GM23338 (cell line): Measurements from ENCODE around the gene ZMYM4.

Experiments used
- CTCF ChIP-seq, 2 experiments: fragments of 200-600 bp in 1 of 2; sonication (generic) in 1 of 2; conservative IDR thresholded peaks; 2 replicates each; pipeline versions ENCODE4 v1.5.1 to v1.6.1; 2016 to 2017; ENCODE audit warnings: antibody characterized with exemption in 2 of 2, low read depth in 2 of 2, mild to moderate bottlenecking in 2 of 2, moderate library complexity in 1 of 2
- POLR2AphosphoS5 ChIP-seq: IDR thresholded peaks from 2 replicates; pipeline ENCODE4 v1.6.1; 2016; ENCODE audit warnings: antibody characterized with exemption, low read depth
- REST ChIP-seq: IDR thresholded peaks from one replicate; pipeline ENCODE4 v1.6.1; 2018; ENCODE audit warnings: antibody characterized with exemption; ENCODE audit not compliant: unreplicated experiment
- ZNF114 ChIP-seq: fragments of 250-450 bp; sonication (Bioruptor Pico); IDR thresholded peaks from 2 replicates; pipeline ENCODE4 v1.5.0; 2020; ENCODE audit warnings: mild to moderate bottlenecking, moderate library complexity
- ZNF331 ChIP-seq: fragments of 250-450 bp; sonication (Bioruptor Pico); IDR thresholded peaks from 2 replicates; pipeline ENCODE4 v1.5.0; 2020; ENCODE audit warnings: low read depth, mild to moderate bottlenecking, moderate library complexity

- TF ChIP-seq CTCF (conservative IDR thresholded peaks at IDR 0.05; ENCODE audit: low read depth in 2 of 2) = no peak
- TF ChIP-seq ZNF331 = no peak
- no peak for TF ChIP-seq REST
- TF ChIP-seq POLR2AphosphoS5 = no peak
- TF ChIP-seq ZNF114 (CRISPR knock-in tag) = no peak
Observed at GRCh38 chr1:35448344-35448801, 179.9 kb downstream of the ZMYM4 start.
